HL-60 (cell line): ENCODE data around the gene SCGB3A1.
A peak's percentile ranks its signal among the peaks of the same experiment; 100 is the strongest.

ENCODE experiments used
- DNase-seq, 2 experiments: peaks; one replicate each; pipeline ENCODE4 v3.0.0-alpha.2; 2010 to 2020; ENCODE audit warnings: low read depth in 1 of 2, low spot score in 1 of 2
- H3K27ac ChIP-seq: fragments of 250-450 bp; sonication (Bioruptor Pico); replicated peaks from 2 replicates; pipeline ENCODE4 v1.5.1; 2020; ENCODE audit warnings: mild to moderate bottlenecking, moderate library complexity
- H3K27me3 ChIP-seq: fragments of 250-450 bp; sonication (Bioruptor Pico); 2 replicates; pipeline ENCODE4 v1.5.1; 2021; ENCODE audit warnings: mild to moderate bottlenecking, moderate library complexity; ENCODE audit not compliant: insufficient read depth, poor library complexity, severe bottlenecking
- H3K4me3 ChIP-seq: replicated peaks from 2 replicates; pipeline ENCODE4 v1.5.1; 2011; ENCODE audit warnings: mild to moderate bottlenecking, control low read depth, low read length; ENCODE audit not compliant: insufficient read depth
- CTCF ChIP-seq: IDR thresholded peaks from one replicate; pipeline ENCODE4 v1.5.1; 2011; ENCODE audit warnings: low read length, control low read depth, inconsistent platforms; ENCODE audit not compliant: insufficient read depth
- GABPA ChIP-seq: IDR thresholded peaks from 2 replicates; pipeline ENCODE4 v1.6.1; 2012; ENCODE audit warnings: low read depth
- POLR2AphosphoS5 ChIP-seq: IDR thresholded peaks from 2 replicates; pipeline ENCODE4 v1.6.1; 2012; ENCODE audit warnings: low read depth
- REST ChIP-seq: IDR thresholded peaks from 2 replicates; pipeline ENCODE4 v1.6.1; 2012; ENCODE audit warnings: low read depth; ENCODE audit not compliant: insufficient replicate concordance
- SPI1 ChIP-seq: IDR thresholded peaks from 2 replicates; pipeline ENCODE4 v1.6.1; 2012; ENCODE audit warnings: low read depth, mild to moderate bottlenecking, borderline replicate concordance

The SCGB3A1 gene

DNA sequence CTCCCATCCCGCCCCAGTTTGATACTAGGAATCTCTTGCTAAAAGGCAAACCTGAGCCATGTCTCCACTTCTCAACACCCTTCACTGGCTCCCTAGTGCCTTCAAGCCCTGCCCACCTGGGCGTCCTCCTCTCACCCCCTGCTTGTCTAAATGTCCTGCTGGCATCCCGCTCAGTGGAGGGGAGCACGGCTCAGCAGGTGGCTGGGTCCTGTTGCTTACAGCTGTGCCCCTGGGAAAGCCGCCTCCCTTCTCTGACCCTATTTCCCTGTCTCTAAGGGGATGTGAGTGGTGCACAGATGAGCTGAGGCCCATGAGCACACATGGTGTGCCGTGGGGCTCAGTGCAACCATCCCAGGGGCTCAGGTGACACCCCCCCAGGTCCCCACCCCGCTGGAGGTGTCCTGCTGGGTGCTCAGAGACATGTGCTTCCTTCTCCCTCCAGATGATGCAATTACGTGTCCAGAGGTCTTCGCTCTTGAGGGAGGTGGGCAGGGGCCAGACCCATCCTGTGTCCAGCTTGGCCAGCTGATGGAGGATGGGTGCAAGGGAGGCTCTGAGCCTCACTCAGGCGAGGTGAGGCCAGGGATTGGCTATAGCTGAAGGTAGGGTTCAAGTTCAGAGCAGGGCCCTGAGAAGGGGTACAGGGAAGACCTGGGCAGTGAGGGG lies 34.0 kb upstream of the SCGB3A1 start:
- no peaks in the 10 kb centered on the region for H3K27me3 ChIP-seq
- no peak overlapping the region for H3K4me3 ChIP-seq
- TF ChIP-seq CTCF (no peak), REST (no peak), GABPA (no peak), SPI1 (no peak), POLR2AphosphoS5 (no peak)
- no peak for DNase-seq
- H3K27ac ChIP-seq, result no peak overlapping the region

- no peak overlapping the region for H3K27ac ChIP-seq
- H3K4me3 ChIP-seq, result no peak overlapping the region
- no peak for DNase-seq
- no peak for TF ChIP-seq SPI1
- no peaks in the 10 kb centered on the region for H3K27me3 ChIP-seq
Observed at GRCh38 chr5:180624587-180624986, 33.3 kb upstream of the SCGB3A1 start.

- Histone ChIP-seq H3K27ac (no peak overlapping the region), H3K4me3 (no peak overlapping the region), H3K27me3 (no peaks in the 10 kb centered on the region)
- no peak for DNase-seq
- TF ChIP-seq CTCF, result no peak
- TF ChIP-seq REST, result no peak
- TF ChIP-seq POLR2AphosphoS5, result no peak
Observed at GRCh38 chr5:180623844-180624243, 32.5 kb upstream of the SCGB3A1 start.

- TF ChIP-seq CTCF (no peak), SPI1 (peak; percentile 61; the same call in 1 of the 2 replicates)
- Histone ChIP-seq H3K27me3 (no peaks in the 10 kb centered on the region), H3K27ac (no peak overlapping the region), H3K4me3 (no peak overlapping the region)
- DNase-seq, result peak in 1 of 2 experiments; percentile 20
Observed at GRCh38 chr5:180623411-180623834, 32.1 kb upstream of the SCGB3A1 start.
